Measurements from ENCODE around the gene LCN9.

Gene LCN9

DNA sequence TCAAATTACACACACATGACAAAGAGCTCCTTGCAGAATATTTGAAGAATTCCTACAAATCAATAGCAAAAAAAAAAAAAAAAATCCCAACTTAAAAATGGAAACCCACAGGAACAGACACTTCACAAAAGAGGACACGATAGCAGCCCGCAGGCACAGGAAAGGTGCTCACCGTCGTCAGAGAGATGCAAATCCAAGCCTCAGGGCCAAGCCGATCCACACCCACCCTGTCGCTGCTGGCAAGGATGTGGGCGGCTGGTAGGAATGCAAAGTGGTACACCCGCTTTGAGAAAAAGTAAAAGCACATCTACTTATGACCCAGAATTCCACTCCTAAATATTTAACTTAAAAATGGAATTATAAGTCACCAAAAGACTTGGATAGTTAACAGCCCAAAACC, 10.8 kb downstream of the LCN9 start:
- no peak for TF ChIP-seq EZH2 (optimal IDR thresholded peaks at IDR 0.05; ENCODE audit: low read depth, low read length)
- TF ChIP-seq EZH2phosphoT487 (IDR thresholded peaks at IDR 0.05; ENCODE audit: low read length): no peak
- TF ChIP-seq, protein P1, sequence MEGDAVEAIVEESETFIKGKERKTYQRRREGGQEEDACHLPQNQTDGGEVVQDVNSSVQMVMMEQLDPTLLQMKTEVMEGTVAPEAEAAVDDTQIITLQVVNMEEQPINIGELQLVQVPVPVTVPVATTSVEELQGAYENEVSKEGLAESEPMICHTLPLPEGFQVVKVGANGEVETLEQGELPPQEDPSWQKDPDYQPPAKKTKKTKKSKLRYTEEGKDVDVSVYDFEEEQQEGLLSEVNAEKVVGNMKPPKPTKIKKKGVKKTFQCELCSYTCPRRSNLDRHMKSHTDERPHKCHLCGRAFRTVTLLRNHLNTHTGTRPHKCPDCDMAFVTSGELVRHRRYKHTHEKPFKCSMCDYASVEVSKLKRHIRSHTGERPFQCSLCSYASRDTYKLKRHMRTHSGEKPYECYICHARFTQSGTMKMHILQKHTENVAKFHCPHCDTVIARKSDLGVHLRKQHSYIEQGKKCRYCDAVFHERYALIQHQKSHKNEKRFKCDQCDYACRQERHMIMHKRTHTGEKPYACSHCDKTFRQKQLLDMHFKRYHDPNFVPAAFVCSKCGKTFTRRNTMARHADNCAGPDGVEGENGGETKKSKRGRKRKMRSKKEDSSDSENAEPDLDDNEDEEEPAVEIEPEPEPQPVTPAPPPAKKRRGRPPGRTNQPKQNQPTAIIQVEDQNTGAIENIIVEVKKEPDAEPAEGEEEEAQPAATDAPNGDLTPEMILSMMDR (IDR thresholded peaks at IDR 0.05; ENCODE audit: low read length): no peak
- DNase-seq: no peak
- Histone ChIP-seq H4K20me1 (ENCODE audit: insufficient read depth, low read length) (no peaks in the 10 kb centered on the region), H3K27me3 (replicated peaks; ENCODE audit: insufficient read depth, low read length) (peaks cover 77% of the 10 kb centered on the region), H3K4me3 (ENCODE audit: low read length) (no peak overlapping the region), H3K9ac (ENCODE audit: low read length) (no peak overlapping the region), H3K9me2 (replicated peaks; ENCODE audit: insufficient read depth, low read length) (no peaks in the 10 kb centered on the region), H3K27ac (ENCODE audit: low read length) (no peak overlapping the region), H3K4me2 (ENCODE audit: low read depth, low read length) (no peak overlapping the region), H3K36me3 (replicated peaks; ENCODE audit: insufficient read depth, low read length) (no peaks in the 10 kb centered on the region), H2AFZ (ENCODE audit: low read length) (no peak overlapping the region), H3K79me2 (ENCODE audit: low read length) (no peaks in the 10 kb centered on the region), H3F3A (ENCODE audit: insufficient read depth, low read length) (no peaks in the 10 kb centered on the region), H3K4me1 (ENCODE audit: low read length) (peaks cover 7% of the 10 kb centered on the region; the same call in 1 of the 2 replicates), H3K9me3 (replicated peaks; ENCODE audit: insufficient read depth, low read length) (no peaks in the 10 kb centered on the region)

DNA sequence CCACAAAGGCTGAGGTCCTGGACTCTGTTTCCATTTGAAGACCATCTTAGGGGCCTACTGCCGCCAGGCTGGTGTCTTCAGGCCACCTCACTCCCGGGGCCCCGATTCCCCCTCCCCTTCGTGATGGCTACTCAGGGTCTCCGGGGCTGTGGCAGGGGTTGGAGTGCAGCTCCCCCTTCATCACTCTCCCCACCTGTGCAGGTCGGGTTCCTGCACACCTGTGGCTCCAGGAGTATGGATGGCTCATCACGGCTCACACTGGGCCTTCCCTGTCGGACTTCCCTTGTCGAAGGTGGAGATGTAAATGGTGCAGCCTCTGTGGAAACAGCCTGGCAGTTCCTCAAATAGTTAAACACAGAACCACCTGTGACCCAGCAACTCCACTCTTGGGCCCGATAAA, 11.9 kb downstream of the LCN9 start:
- Histone ChIP-seq H3K4me3 (ENCODE audit: low read length) (no peak overlapping the region), H2AFZ (ENCODE audit: low read length) (no peak overlapping the region), H3K9ac (ENCODE audit: low read length) (no peak overlapping the region), H3K9me3 (replicated peaks; ENCODE audit: insufficient read depth, low read length) (no peaks in the 10 kb centered on the region), H3K36me3 (replicated peaks; ENCODE audit: insufficient read depth, low read length) (no peaks in the 10 kb centered on the region), H3K79me2 (ENCODE audit: low read length) (no peaks in the 10 kb centered on the region), H4K20me1 (ENCODE audit: insufficient read depth, low read length) (no peaks in the 10 kb centered on the region), H3F3A (ENCODE audit: insufficient read depth, low read length) (no peaks in the 10 kb centered on the region), H3K27me3 (replicated peaks; ENCODE audit: insufficient read depth, low read length) (peaks cover 68% of the 10 kb centered on the region), H3K4me2 (ENCODE audit: low read depth, low read length) (no peak overlapping the region), H3K27ac (ENCODE audit: low read length) (no peak overlapping the region), H3K9me2 (replicated peaks; ENCODE audit: insufficient read depth, low read length) (no peaks in the 10 kb centered on the region), H3K4me1 (ENCODE audit: low read length) (peaks cover 7% of the 10 kb centered on the region; the same call in 1 of the 2 replicates)
- TF ChIP-seq EZH2phosphoT487 (IDR thresholded peaks at IDR 0.05; ENCODE audit: low read length): no peak
- TF ChIP-seq, protein P1 (IDR thresholded peaks at IDR 0.05; ENCODE audit: low read length): no peak
- no peak for DNase-seq

DNA sequence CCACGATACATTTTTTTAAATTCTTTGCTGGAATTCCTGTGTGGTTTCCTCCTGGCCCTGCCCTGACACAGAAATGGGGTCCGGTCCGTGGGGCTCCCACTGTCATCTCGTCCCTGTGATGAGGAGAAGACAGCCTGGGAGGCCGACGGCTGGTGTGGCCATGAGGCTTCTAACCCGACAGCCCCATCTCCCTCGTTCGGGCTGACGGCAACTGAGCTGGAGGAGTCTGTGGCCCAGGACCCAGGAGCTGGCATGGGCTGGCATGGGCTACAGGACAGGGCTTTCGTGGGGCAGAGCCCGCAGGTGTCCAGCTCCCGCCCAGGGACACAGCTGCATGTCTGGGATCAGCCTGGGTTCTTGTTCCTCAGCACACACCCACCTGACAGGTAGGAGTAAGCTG, 13.8 kb downstream of the LCN9 start:
- Histone ChIP-seq H3K4me1 (ENCODE audit: low read length) (peaks cover 7% of the 10 kb centered on the region; the same call in 1 of the 2 replicates), H3K27ac (ENCODE audit: low read length) (no peak overlapping the region), H2AFZ (ENCODE audit: low read length) (no peak overlapping the region), H3K4me3 (ENCODE audit: low read length) (no peak overlapping the region), H3K4me2 (ENCODE audit: low read depth, low read length) (0 out of 2 replicates have a peak overlapping the region, but pooled peaks have one; percentile 50), H3K9ac (ENCODE audit: low read length) (no peak overlapping the region), H3K9me3 (replicated peaks; ENCODE audit: insufficient read depth, low read length) (no peaks in the 10 kb centered on the region), H3K27me3 (replicated peaks; ENCODE audit: insufficient read depth, low read length) (peaks cover 69% of the 10 kb centered on the region), H4K20me1 (ENCODE audit: insufficient read depth, low read length) (no peaks in the 10 kb centered on the region), H3K36me3 (replicated peaks; ENCODE audit: insufficient read depth, low read length) (no peaks in the 10 kb centered on the region), H3K79me2 (ENCODE audit: low read length) (no peaks in the 10 kb centered on the region), H3F3A (ENCODE audit: insufficient read depth, low read length) (no peaks in the 10 kb centered on the region), H3K9me2 (replicated peaks; ENCODE audit: insufficient read depth, low read length) (no peaks in the 10 kb centered on the region)
- DNase-seq: no peak
- TF ChIP-seq EZH2 (optimal IDR thresholded peaks at IDR 0.05; ENCODE audit: low read depth, low read length) (no peak), EZH2phosphoT487 (IDR thresholded peaks at IDR 0.05; ENCODE audit: low read length) (no peak)
- TF ChIP-seq, protein P1 (IDR thresholded peaks at IDR 0.05; ENCODE audit: low read length): no peak

Data from MM.1S (cell line).